OCI-LY7 (cell line): ENCODE data around the gene CACNB1. TPM values are rescaled to one million over a fixed set of nuclear protein-coding genes. Genes with fewer than 3 reads are reported as not detected.

Source experiments
- total RNA-seq, 2 experiments: library from RNA; depleted of rRNA in 1 of 2; stranded (reverse); fragments of >200 nt in 1 of 2; shearing (Covaris generic) in 1 of 2; gene quantifications; 2 replicates each; pipeline ENCODE4 v1.2.3, GENCODE V29; 2014 to 2022

CACNB1 gene
- total RNA-seq, 2 experiments from 2014 or later = 23.7 to 30.9 TPM

Other genes with a start within 250 kb of the CACNB1 start
- gene FBXO47, start 230.3 kb downstream of the CACNB1 start, total RNA-seq (2014; rRNA removed; shearing (Covaris generic)) = not detected in 2 replicates
- 0.13 and 0.15 TPM in 2 replicates for gene FBXO47, start 230.3 kb downstream of the CACNB1 start, total RNA-seq (2022)
- gene PLXDC1, start 46.0 kb downstream of the CACNB1 start, total RNA-seq (2014; rRNA removed; shearing (Covaris generic)) = 0.13 and 0.41 TPM in 2 replicates
- 0.67 TPM in 1 of 2 replicates, not detected in the other for gene PLXDC1, start 46.0 kb downstream of the CACNB1 start, total RNA-seq (2022)
- 0.16 and 2.4 TPM in 2 replicates for gene ARL5C, start 31.5 kb downstream of the CACNB1 start, total RNA-seq (2014; rRNA removed; shearing (Covaris generic))
- 0.65 and 0.68 TPM in 2 replicates for gene ARL5C, start 31.5 kb downstream of the CACNB1 start, total RNA-seq (2022)
- 4,395 and 6,079 TPM in 2 replicates for gene RPL19, start 2.6 kb upstream of the CACNB1 start, total RNA-seq (2014; rRNA removed; shearing (Covaris generic))
- 3,132 and 3,168 TPM in 2 replicates for gene RPL19, start 2.6 kb upstream of the CACNB1 start, total RNA-seq (2022)
- gene STAC2, start 28.3 kb upstream of the CACNB1 start, total RNA-seq (2014; rRNA removed; shearing (Covaris generic)) = 0.03 TPM in 1 of 2 replicates, not detected in the other
- not detected in 2 replicates for gene STAC2, start 28.3 kb upstream of the CACNB1 start, total RNA-seq (2022)
- gene FBXL20, start 204.0 kb upstream of the CACNB1 start, total RNA-seq (2014; rRNA removed; shearing (Covaris generic)) = 2.1 and 2.2 TPM in 2 replicates
- gene FBXL20, start 204.0 kb upstream of the CACNB1 start, total RNA-seq (2022) = 12.2 and 12.3 TPM in 2 replicates